HepG2 (cell line): ENCODE measurements around the gene THOC2. TPM values are rescaled to one million over a fixed set of nuclear protein-coding genes. Genes with fewer than 3 reads are reported as not detected.
"Not testable (repeated sequence)": the region's sequence is repeated elsewhere in the genome, so short reads cannot be mapped to it uniquely, and the experiment has no call there.

Experiments
- ATAC-seq: fragments of 200-7000 bp; cut with Tn5 transposase; 3 replicates; pipeline ENCODE4 v1.9.1; 2020; ENCODE audit warnings: mild to moderate bottlenecking, moderate library complexity
- BruUV-seq: library from RNA; stranded (reverse); fragments of 400-500 nt; replicated peaks from 2 replicates; lab custom pipeline; 2021; lab: Mats Ljungman, UMichigan
- CTCF ChIA-PET: fragments of 300-600 bp; formaldehyde crosslinking; extraction: SDS; loops from one replicate; lab custom pipeline; 2021; ENCODE audit warnings: low total read pairs, inconsistent platforms, low intra/inter-chr PET ratio; lab: Yijun Ruan, JAX
- POLR2A ChIA-PET: fragments of 350-600 bp; sonication (Branson Sonifier 250); formaldehyde crosslinking; loops from one replicate; lab custom pipeline; 2020; ENCODE audit warnings: antibody characterized with exemption, inconsistent platforms; lab: Yijun Ruan, JAX
- DNase-seq: peaks from one replicate; pipeline ENCODE4 v3.0.0-alpha.2; 2015; ENCODE audit warnings: low spot score
- FAIRE-seq: peaks from 3 replicates; lab custom pipeline; 2011; peaks lifted over from hg19 to GRCh38; lab: Jason Lieb, UNC
- H2AFZ ChIP-seq: one replicate; pipeline ENCODE4 v1.6.1; 2011; ENCODE audit warnings: low read length, inconsistent platforms
- H3K27ac ChIP-seq: fragments of 300-600 bp; 3 replicates; pipeline ENCODE4 v1.8.0; 2011; ENCODE audit warnings: mixed run types, mild to moderate bottlenecking, mixed read lengths, low read length, inconsistent platforms; ENCODE audit not compliant: insufficient read depth; ENCODE audit errors: extremely low read length
- H3K27me3 ChIP-seq, 2 experiments: fragments of 200-600 bp in 1 of 2; 2 replicates in 1 of 2; 3 replicates in 1 of 2; pipeline versions ENCODE4 v1.6.0 to v1.8.0; 2011; ENCODE audit warnings: low read length in 2 of 2, mild to moderate bottlenecking in 2 of 2, moderate library complexity in 2 of 2, inconsistent platforms in 1 of 2; ENCODE audit not compliant: insufficient read depth in 2 of 2, control insufficient read depth in 1 of 2
- H3K36me3 ChIP-seq, 2 experiments: fragments of 200-600 bp in 1 of 2; replicated peaks in 1 of 2; 2 replicates in 1 of 2; 3 replicates in 1 of 2; pipeline versions ENCODE4 v1.5.1 to v1.8.0; 2011; ENCODE audit warnings: low read length in 2 of 2, inconsistent platforms in 1 of 2; ENCODE audit not compliant: insufficient read depth in 2 of 2, control insufficient read depth in 1 of 2
- H3K4me1 ChIP-seq: 2 replicates; pipeline ENCODE4 v1.5.1; 2012; ENCODE audit warnings: low read length, inconsistent platforms; ENCODE audit not compliant: insufficient read depth
- H3K4me2 ChIP-seq: 2 replicates; pipeline ENCODE4 v1.6.0; 2011; ENCODE audit warnings: low read depth, low read length, inconsistent platforms
- H3K4me3 ChIP-seq, 3 experiments: fragments of 200-600 bp in 1 of 3; sonication (generic), shearing (Covaris generic) in 1 of 3; replicated peaks in 1 of 3; 2 replicates each; pipeline ENCODE4 v1.5.1; 2011 to 2016; ENCODE audit warnings: low read length in 3 of 3, inconsistent platforms in 2 of 3, low read depth in 2 of 3, mild to moderate bottlenecking in 2 of 3, control low read depth in 1 of 3, mixed read lengths in 1 of 3; ENCODE audit not compliant: insufficient read depth in 1 of 3
- H3K79me2 ChIP-seq: one replicate; pipeline ENCODE4 v1.6.1; 2011; ENCODE audit warnings: low read length, inconsistent platforms; ENCODE audit not compliant: insufficient read depth
- H3K9ac ChIP-seq: 2 replicates; pipeline ENCODE4 v1.6.0; 2011; ENCODE audit warnings: mild to moderate bottlenecking, low read depth, low read length, inconsistent platforms; ENCODE audit not compliant: insufficient read depth
- H3K9me3 ChIP-seq: 2 replicates; pipeline ENCODE4 v1.5.1; 2012; ENCODE audit warnings: mild to moderate bottlenecking, low read length
- H4K20me1 ChIP-seq: 2 replicates; pipeline ENCODE4 v1.6.0; 2011; ENCODE audit warnings: inconsistent platforms, mild to moderate bottlenecking, low read length, moderate library complexity; ENCODE audit not compliant: insufficient read depth
- CREB3 ChIP-seq: sonication (generic); formaldehyde crosslinking; IDR thresholded peaks from 2 replicates; pipeline ENCODE4 v1.5.0; 2020; ENCODE audit warnings: missing genetic modification reagents
- EED ChIP-seq: sonication (generic); formaldehyde crosslinking; IDR thresholded peaks from 2 replicates; pipeline ENCODE4 v1.5.0; 2020; ENCODE audit warnings: mild to moderate bottlenecking, missing genetic modification reagents
- HNRNPL ChIP-seq: fragments of 200-400 bp; formaldehyde crosslinking; IDR thresholded peaks from 2 replicates; pipeline ENCODE4 v1.6.1; 2017; ENCODE audit warnings: mild to moderate bottlenecking, low read depth, low read length
- IKZF5 ChIP-seq: IDR thresholded peaks from 2 replicates; pipeline ENCODE4 v1.6.1; 2018; ENCODE audit warnings: missing genetic modification reagents, mild to moderate bottlenecking, missing compliant biosample characterization
- MED13 ChIP-seq: sonication (generic); formaldehyde crosslinking; IDR thresholded peaks from 2 replicates; pipeline ENCODE4 v1.5.0; 2020; ENCODE audit warnings: missing genetic modification reagents
- NFKB2 ChIP-seq: sonication (generic); formaldehyde crosslinking; IDR thresholded peaks from 2 replicates; pipeline ENCODE4 v1.4.0; 2020; ENCODE audit warnings: missing genetic modification reagents, borderline replicate concordance
- NFRKB ChIP-seq: fragments of 450-650 bp; IDR thresholded peaks from 2 replicates; pipeline ENCODE4 v1.6.1; 2017
- SRF ChIP-seq: IDR thresholded peaks from 2 replicates; pipeline ENCODE4 v1.6.1; 2011; ENCODE audit warnings: mild to moderate bottlenecking, low read depth, low read length, moderate library complexity
- ZNF510 ChIP-seq: sonication (generic); formaldehyde crosslinking; IDR thresholded peaks from 2 replicates; pipeline ENCODE4 v1.4.0; 2020; ENCODE audit warnings: low read depth, mild to moderate bottlenecking, missing genetic modification reagents
- ZNF883 ChIP-seq: sonication (generic); formaldehyde crosslinking; IDR thresholded peaks from 2 replicates; pipeline ENCODE4 v1.5.1; 2020; ENCODE audit warnings: mild to moderate bottlenecking, missing genetic modification reagents; ENCODE audit errors: not compliant biosample characterization
- WGBS: methylation state at CpG from one replicate; pipeline ENCODE4 v1.1.6; 2017; ENCODE audit warnings: low lambda C conversion rate; 5-methylcytosine and 5-hydroxymethylcytosine counted together
- in situ Hi-C: cut with HindIII; loops from 2 replicates; pipeline ENCODE4 v1.10.0; 2017; ENCODE audit warnings: low pct_unique_long_range_greater_than_20kb; ENCODE audit not compliant: extremely low pct_ligation_motif_present
- intact Hi-C: fragments of 100-400 bp; cut with micrococcal nuclease; formaldehyde crosslinking; loops from one replicate; pipeline ENCODE4 v1.10.0; 2022; ENCODE audit not compliant: unreplicated experiment
- polyA plus RNA-seq, 8 experiments: library from polyadenylated mRNA; depleted of rRNA in 3 of 8; stranded (reverse) in 7 of 8; unstranded in 1 of 8; fragments of >200 nt; fragmentation: Illumina TruSeq in 4 of 8; extraction: Trizol in 4 of 8; gene quantifications; 2 replicates each; pipeline versions ENCODE4 v1.2.1 to v1.2.3, GENCODE V29; 2011 to 2016; ENCODE audit warnings: low read depth in 4 of 8, missing spikeins in 1 of 8, mixed read lengths in 1 of 8; ENCODE audit not compliant: insufficient read depth in 1 of 8
- total RNA-seq, 5 experiments: library from RNA; depleted of rRNA; stranded (reverse); fragments of >200 nt; fragmentation: Illumina TruSeq; extraction: Trizol; gene quantifications; 2 replicates each; pipeline ENCODE4 v1.2.3, GENCODE V29; 2016; ENCODE audit warnings: low read depth in 1 of 5
- TF ChIP-seq, protein P1 (sequence below): IDR thresholded peaks from 2 replicates; pipeline ENCODE4 v1.6.1; 2012; ENCODE audit warnings: low read length, improper control_type of control experiment

THOC2 gene
- total and polyA plus RNA-seq, 2 of the 13 experiments (the other 11 are each of a cell fraction or from before 2014, with no cell fraction given), result 87.1 to 101 TPM

DNA sequence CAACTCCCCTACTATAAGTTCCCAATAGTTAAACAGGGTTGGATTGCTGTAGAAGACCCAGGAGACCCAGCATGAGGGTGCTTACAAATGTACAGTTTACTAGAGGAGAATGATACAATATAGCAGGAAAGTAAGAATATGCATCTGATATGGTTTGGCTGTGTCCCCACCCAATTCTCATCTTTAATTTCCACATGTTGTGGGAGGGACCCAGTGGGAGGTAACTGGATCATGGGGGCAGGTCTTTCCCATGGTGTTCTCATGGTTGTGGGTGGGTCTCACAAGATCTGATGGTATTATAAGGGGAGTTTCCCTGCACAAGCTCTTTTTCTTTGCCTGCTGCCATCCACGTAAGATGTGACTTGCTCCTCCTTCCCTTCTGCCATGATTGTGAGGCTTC is 24.9 kb upstream of the THOC2 start:
- 100% methylated on average over 1 of the region's 1 CpG for WGBS
- ATAC-seq, H3K36me3 ChIP-seq, DNase-seq, H3K9ac ChIP-seq, H3K9me3 ChIP-seq, H4K20me1 ChIP-seq, H2AFZ ChIP-seq, H3K27ac ChIP-seq, CTCF ChIA-PET, H3K4me3 ChIP-seq, BruUV-seq, H3K27me3 ChIP-seq, FAIRE-seq, H3K79me2 ChIP-seq, intact Hi-C loops, in situ Hi-C loops, H3K4me2 ChIP-seq: not testable (repeated sequence)
- POLR2A ChIA-PET, result interaction anchor here (0.6 kb wide), 1 partner anchor 101 kb away, joined by 3 read pairs; no protein-coding TSS in a partner anchor
- H3K4me1 ChIP-seq, result peaks cover 27% of the 10 kb centered on the region

GRCh38 chrX:123756320-123756719 is 23.5 kb upstream of the THOC2 start:
- Histone ChIP-seq H4K20me1 (no peaks in the 10 kb centered on the region), H2AFZ (no peak overlapping the region), H3K79me2 (no peaks in the 10 kb centered on the region), H3K27me3 (no peaks in the 10 kb centered on the region), H3K36me3 (no peaks in the 10 kb centered on the region), H3K9me3 (no peaks in the 10 kb centered on the region), H3K4me2 (peak overlapping the region; percentile 18; the same call in 1 of the 2 replicates), H3K4me1 (peaks cover 27% of the 10 kb centered on the region), H3K27ac (no peak overlapping the region), H3K9ac (no peak overlapping the region), H3K4me3 (no peak overlapping the region)
- BruUV-seq, result no TSS peak
- ATAC-seq (no peak), FAIRE-seq (no peak), DNase-seq (no peak)
- intact Hi-C loops, result no loop called here
- in situ Hi-C loops, result no loop called here
- POLR2A ChIA-PET, result no interaction called here
- CTCF ChIA-PET, result no interaction called here
- TF ChIP-seq NFRKB (no peak), MED13 (no peak), EED (CRISPR knock-in tag) (no peak), NFKB2 (no peak), SRF (no peak), ZNF510 (no peak), IKZF5 (CRISPR knock-in tag) (no peak), HNRNPL (no peak), ZNF883 (CRISPR knock-in tag) (no peak), CREB3 (CRISPR knock-in tag) (no peak)
- TF ChIP-seq, protein P1, sequence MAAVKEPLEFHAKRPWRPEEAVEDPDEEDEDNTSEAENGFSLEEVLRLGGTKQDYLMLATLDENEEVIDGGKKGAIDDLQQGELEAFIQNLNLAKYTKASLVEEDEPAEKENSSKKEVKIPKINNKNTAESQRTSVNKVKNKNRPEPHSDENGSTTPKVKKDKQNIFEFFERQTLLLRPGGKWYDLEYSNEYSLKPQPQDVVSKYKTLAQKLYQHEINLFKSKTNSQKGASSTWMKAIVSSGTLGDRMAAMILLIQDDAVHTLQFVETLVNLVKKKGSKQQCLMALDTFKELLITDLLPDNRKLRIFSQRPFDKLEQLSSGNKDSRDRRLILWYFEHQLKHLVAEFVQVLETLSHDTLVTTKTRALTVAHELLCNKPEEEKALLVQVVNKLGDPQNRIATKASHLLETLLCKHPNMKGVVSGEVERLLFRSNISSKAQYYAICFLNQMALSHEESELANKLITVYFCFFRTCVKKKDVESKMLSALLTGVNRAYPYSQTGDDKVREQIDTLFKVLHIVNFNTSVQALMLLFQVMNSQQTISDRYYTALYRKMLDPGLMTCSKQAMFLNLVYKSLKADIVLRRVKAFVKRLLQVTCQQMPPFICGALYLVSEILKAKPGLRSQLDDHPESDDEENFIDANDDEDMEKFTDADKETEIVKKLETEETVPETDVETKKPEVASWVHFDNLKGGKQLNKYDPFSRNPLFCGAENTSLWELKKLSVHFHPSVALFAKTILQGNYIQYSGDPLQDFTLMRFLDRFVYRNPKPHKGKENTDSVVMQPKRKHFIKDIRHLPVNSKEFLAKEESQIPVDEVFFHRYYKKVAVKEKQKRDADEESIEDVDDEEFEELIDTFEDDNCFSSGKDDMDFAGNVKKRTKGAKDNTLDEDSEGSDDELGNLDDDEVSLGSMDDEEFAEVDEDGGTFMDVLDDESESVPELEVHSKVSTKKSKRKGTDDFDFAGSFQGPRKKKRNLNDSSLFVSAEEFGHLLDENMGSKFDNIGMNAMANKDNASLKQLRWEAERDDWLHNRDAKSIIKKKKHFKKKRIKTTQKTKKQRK, result no peak
